EL (cell line): Measurements from ENCODE around the gene PTX4.
A peak's percentile ranks its signal among the peaks of the same experiment; 100 is the strongest.
"Not testable (repeated sequence)": the region's sequence is repeated elsewhere in the genome, so short reads cannot be mapped to it uniquely, and the experiment has no call there.

ENCODE experiments used
- DNase-seq: peaks from one replicate; pipeline ENCODE4 v3.0.0-alpha.2; 2016

PTX4 gene

DNA sequence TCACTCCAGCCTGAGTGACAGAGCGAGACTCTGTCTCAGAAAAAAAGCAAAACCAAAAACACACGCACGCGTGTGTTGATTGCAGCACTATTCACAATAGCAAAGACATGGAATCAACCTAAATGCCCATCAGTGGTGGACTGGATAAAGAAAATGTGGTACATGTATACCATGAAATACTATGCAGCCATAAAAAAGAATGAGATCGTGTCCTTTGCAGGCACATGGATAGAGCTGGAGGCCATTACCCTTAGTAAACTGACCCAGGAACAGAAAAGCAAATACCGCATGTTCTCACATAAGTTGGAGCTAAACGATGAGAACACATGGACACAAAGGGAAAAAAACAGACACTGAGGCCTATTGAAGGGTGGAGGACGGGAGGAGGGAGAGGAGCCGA, 9.8 kb downstream of the PTX4 start:
- not testable (repeated sequence) for DNase-seq

DNA sequence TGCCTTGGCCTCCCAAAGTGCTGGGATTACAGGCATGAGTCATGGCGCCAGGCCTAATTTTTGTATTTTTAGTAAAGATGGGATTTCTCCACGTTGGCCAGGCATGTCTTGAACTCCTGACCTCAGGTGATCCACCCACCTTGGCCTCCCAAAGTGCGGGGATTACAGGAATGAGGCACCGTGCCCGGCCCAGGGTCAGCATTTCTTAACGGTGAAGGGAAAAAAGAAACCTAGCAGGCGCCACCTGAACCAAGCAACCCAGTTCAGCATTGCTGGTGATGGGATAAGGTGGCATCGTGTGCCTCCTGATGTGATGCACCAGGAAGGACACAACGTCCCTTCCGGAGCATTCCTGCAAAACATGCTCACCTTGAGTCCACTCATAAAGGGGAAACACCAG, 11.7 kb downstream of the PTX4 start:
- DNase-seq = no peak

DNA sequence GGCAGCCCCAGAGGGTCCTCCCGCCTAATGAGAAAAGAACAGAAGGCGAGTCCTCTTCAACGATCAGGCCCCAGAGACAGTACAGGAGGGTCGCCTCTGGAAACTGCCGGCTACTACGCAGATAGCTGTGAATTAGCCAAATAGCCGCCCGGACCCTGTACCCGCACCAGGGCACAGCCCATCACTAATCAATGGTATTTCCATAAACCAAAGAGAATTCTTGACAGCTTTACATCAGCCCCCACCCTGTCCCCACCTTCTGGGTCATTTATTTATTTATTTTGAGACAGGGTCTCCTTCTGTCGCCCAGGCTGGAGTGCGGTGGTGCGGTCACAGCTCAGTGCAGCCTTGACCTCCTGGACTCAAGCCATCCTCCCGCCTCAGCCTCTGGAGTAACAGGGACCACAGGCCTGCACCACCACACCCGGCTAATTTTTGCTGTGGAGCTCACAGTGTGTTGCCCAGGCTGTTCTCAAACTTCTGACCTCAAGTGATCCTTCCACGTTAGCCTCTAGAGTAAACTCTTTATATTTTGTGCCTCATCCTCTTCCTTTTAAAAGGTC, 13.1 kb downstream of the PTX4 start:
- no peak for DNase-seq

DNA sequence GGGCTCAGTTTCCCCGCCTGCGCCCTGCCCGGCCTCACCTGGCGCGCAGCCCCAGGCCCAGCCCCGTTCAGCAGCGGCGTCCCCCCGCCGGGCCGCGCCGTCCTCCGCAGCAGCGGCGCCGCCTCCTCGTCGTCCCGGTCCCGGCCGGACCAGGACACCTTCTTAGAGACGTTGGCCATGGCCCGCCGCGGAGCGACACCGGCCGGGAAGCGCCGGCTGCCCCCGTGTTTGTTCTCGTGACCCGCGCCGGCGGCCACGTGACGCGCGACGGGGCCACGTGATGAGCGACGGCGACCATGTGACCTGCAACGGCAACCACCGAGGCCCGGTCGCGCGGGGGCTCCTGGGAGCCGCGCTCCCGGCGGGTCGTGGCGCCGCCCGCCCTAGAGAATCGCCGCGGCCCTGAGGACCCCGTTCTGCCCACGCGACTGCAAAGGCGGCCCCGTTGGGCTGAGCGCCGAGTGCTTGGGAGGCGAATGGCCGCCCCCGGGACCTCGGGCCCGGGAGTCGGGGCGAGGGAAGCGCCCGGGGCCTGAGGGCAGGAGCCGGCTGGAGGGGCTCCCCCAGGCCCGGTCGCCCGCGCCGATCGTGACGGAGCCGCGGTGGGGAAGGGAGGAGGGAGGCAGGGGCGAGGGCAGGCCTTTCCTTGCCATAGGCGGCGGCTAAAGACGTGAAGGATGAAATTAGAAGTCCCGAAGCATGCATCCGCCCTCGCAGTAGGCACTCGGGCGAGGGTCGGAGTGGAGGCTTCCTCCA, 13.8 kb downstream of the PTX4 start, which contains the start of gene CLCN7:
Gene CLCN7 (minus strand): TSS at position 233 of the 756 bp plus-strand sequence. CDS start 54 bp downstream, at position 179.
- peak; percentile 72 for DNase-seq

DNA sequence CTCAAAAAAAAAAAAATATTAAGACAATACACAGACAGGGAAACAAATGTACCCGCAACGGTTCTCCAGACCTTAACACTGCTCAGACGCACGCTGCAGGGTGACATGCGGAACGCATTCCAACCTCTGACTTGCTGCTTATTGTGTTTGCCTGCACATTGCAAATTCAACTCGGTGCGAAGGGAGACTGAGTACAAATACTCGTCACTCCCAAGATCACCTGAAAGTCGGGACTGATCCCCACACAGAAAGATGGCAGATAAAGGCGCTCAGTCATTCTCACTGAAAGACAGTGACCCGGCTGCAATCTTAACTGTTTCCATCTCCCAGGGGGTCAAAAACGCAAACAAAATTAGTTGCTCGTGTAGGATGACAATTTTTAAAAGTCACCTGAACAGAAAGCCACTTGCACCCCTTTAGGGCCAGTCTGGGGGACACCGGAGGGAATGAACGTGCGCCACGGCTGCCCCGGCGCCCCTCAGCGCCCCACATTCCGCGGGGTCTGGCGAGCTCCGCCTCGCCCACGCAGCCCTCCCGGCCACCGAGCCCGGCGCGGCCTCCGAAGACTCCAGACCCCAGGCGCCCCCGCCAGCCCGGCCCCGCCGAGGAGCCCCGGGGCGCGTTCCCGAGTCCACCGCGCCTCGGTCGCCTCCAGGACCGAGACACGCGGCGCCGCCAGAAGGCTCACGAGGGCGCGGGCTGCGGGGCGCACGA, 14.5 kb downstream of the PTX4 start:
- DNase-seq = no peak

DNA sequence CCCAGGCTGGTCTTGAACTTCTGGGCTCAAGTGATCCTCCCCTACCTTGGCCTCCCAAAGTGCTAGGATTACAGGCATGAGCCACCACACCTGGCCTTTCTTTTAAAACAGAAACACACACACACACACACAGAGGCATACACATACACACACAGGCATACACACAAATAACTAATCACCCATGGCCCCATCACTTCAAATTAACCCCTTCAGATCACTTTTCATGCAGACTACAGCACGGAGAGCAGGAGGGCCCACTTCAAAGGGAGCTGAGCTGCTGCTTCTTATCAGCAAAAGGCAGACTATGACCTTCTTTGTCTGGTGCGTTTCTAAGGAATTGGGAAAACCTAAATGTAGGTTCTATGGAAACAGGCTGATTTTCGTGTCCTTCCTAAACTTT, 15.8 kb downstream of the PTX4 start:
- no peak for DNase-seq

DNA sequence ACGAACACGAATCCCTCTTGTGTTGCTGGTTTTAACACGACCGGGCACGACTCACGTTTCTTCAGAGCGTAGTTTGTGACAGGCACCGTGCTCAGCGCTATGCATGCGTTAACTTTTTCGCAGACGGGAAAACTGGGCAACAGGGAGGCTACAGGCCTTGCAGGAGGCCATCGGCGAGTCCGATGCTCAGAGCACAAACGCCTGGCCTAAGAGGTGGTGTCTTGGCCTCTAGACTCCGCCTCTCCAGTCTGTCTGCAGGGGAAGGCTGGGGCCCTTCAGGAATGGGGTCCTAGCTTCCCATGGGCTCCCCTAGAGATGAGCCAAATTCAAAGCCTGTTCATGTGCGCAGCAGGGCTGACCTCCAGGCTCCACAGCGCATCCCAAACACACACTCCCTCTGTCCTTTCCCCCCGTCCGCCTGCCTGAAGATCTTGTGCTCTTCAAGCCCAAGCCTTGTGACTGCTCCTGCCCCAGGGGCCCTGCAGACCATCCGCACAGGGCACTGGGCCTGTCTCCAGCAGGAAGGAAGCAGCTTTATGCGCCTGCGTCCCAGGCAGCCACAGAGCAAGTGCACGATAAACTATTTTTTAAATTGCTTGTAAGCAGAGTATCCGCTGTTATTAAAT, 17.1 kb downstream of the PTX4 start:
- no peak for DNase-seq

DNA sequence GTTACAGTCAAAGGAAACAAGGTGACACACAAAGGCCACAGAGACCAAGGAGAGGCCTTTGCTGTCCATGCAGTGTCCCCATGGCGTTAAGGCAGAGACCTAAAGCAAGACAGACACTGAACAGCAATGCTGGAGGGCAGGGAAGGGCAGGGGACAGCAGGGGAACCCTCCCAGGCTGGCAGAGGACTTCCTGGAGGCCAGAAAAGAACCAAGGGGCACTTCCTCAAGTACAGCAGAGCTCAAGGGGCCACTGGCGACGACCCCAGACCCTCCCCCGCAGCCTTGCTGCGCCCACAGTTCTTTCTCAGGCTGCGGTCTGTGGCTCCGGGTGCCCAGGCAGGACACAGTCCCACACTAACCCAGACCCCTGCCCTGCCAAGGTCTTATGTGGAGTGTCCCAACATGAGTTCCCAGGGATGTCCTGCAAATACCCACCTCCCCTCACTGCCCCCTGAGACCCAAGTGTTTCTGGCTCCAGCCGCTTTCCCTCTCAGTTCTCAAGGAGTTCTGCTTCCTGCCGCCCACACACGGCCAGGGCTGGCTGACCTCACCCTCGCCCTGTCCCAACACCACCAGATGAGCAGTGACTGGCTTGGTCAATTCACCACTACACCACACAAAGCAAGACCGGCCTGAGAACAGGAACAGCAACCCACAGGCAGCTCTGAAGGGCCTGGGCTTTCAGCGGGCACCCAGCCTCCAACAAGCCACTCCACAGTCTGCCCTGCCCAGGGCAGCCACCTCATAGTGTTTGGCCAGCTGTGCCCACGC, 18.1 kb downstream of the PTX4 start:
- peak; percentile 54 for DNase-seq

DNA sequence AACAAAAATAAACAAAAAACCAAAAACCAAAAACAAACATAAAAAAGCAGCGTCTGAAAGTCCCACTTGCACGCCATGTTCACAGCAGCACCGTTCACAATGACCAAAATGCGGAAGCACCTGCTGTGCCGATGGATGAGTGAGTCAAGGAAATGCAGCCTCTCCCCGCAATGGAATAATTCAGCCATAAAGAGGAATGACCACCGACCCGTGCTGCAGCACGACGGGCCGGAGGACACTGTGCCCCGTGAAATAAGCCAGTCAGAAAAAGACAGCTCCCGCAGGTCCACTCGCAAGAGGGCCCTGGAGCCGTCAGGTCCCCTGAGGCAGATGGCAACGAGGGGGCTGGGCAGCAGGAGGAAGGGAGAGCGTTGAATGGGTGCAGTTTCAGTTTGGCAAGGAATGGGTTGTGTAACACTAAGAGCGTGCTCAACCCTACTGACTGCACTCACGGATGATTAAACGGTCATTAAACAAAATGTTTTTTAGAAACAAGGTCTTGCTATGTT, 19.0 kb downstream of the PTX4 start:
- DNase-seq = no peak

DNA sequence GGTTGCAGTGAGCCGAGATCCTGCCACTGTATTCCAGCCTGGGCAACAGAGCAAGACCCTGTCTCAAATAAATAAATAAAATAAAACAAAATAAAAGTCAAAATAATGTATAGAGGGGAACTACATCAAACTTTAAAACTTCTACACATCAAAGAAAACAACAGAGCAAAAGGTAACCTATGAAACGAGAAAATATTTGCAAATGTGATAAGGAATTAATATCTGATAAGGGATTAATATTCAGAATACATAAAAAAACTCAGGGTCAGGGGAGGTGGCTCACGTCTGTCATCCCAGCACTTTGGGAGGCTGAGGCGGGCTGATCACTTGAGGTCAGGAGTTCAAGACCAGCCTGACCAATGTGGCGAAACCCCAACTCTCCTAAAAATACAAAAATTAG, 19.6 kb downstream of the PTX4 start:
- not testable (repeated sequence) for DNase-seq

DNA sequence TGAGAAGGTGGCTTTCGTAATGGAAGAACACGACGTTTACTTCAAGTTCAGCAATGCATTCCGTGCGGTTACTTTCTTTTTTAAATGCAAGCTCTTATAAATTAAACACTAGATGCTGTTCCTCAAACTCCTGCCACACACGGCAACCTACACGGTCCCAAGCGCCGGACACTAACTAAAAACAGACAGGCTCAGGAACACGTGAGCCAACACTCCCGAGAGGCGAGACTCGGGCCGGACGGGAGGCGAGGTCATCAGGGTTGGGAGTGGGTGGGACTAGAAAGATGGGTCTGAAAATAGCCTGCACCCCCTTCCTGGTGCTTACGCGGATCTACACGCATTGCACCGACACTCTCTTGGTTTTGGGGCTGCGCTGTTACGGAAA, 20.3 kb downstream of the PTX4 start:
- DNase-seq = no peak

DNA sequence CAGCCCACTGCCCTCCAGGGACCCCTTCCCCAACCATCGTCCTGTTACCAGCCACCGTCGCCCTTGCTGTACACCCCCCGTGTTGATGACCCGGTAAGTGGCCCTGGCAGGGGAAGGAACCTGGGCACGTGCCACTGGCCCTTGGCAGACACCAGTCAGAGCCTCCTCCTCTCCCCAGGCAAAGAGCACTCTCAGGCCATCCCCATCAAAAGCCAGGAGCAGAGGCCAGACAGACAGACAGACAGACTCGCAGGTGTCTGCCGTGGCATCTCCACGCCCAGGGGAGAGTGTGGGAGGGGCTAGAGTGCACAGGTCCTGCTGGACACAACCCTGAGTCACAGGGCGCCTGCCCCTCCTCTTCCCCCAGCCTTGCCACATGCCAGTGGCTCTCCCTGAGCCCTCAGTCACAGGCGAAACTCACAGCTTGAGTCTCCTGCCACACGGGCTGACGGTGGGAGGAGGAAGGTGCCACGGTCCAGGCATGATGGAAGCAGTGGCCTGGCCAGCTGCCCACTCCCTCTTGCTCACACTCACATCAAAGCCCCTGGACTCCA, 21.7 kb downstream of the PTX4 start:
- no peak for DNase-seq

DNA sequence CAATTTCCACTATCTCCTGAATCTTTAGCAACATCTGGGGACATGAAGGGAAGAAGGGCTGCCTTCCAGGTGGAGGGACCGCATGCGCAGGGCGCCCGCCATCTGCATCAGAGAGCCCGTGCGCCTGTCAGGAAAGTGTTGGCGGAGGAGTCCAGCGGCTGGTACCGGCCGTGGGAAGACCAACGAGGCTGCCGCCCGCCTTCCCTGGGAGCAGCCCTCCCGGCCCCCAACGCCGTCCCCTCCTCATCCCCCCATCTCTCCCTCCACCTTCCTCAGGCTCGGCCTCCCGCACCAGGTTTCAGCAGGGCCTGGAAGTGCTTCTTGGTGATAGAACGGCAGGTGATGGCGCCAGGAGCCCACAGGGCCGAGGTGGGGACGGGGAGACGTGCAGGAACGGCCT, 22.7 kb downstream of the PTX4 start:
- no peak for DNase-seq

DNA sequence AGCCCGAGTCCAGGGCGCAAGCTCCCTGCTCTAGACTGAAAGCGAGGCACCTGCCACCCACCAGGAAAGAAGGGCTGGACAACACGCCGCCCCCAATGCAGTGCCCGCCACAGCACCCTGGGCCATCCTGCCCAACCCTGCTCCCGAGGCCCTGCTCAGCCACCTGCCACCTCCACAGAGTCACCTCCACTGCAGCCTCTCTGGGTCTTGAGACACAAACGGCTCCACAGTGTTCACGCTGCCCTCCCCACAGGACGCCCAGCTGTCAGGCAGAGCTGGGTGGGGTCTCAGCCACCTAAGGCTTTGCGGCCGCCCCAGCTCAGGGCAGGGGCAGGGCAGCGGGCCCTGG, 23.2 kb downstream of the PTX4 start:
- DNase-seq = no peak

DNA sequence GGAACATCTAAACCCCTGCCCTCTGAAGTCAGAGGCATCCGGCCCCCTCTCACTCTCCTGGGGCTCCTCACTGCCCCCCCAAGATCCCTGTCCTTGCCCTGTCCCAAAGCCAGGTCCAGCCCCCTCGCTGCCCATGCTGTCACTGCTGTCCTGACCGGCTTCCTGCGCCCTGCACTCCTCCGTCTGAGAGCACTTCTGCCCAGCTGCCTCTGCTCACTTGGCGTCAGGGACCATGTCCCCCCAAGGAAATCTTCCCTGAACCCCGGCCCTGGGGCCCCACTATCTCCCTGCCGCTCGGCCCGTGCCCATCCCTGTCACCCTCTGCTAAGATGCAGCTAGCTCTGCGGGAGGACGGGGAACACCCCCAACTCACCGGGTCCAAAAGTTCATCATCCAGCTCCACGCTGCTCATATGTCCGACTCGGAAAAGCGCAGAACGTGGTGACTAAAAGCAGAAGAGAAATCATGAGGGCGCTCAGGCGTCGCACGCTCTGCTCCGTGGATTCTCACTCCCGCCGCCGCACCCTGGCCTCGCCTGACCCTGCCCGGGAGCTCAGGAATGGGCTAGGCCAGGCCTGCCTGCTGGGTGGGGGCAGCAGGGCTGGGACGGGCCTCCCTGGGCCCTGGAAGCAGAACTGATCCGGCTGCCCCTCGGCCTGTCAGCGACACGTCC, 23.7 kb downstream of the PTX4 start:
- no peak for DNase-seq

DNA sequence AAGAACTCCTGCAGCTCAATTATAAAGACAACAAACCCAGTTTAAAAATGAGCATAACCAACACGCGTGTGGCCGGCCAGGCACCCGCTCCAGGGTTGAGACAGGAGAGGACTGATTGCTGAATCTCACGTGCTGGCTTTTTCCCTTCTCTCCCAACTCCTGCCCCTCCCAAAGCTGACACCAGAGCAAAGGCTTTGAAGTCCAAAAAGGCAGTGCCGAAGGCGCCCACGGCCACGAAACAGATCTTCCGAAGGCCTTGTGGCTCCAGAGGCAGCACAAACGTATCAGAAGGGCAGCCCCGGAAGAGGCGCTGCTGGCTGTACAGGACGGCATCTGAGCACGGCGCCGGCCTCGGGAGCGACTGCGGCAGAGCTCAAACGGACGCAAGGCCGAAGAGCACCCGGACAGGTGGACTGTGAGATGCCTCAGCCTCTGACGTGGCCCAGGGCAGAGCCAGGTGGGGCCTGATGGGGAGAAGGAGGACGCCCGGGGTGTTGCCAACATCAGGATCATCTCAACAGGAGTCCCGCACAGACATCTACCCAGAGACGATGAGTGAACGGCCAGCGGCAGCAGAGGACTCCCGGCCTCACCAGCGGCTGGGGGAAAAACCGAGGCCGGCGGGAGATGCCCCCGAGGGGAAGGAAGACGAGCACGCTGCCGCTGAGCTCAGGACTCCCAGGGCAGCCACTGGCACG, 24.4 kb downstream of the PTX4 start:
- DNase-seq = no peak

DNA sequence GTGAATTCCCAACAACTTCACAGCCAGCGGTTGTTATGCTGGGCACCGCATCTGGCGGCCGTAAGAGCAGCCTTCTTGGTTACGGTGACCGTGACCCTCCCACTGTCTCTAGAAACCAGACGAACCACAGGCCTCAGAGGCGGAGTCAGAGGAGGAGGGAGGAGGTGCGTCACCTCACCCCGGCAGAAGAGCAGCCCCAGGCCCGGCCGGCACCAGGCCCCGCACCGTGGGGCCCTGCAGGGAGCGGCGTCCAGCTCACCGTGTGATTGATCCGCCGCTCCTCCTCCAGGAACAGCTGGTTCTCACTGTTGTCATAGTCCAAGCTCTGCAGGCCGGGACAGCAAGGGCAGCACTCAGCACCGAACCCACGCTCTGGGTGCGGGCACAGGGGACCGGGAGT, 27.6 kb downstream of the PTX4 start:
- DNase-seq = no peak

DNA sequence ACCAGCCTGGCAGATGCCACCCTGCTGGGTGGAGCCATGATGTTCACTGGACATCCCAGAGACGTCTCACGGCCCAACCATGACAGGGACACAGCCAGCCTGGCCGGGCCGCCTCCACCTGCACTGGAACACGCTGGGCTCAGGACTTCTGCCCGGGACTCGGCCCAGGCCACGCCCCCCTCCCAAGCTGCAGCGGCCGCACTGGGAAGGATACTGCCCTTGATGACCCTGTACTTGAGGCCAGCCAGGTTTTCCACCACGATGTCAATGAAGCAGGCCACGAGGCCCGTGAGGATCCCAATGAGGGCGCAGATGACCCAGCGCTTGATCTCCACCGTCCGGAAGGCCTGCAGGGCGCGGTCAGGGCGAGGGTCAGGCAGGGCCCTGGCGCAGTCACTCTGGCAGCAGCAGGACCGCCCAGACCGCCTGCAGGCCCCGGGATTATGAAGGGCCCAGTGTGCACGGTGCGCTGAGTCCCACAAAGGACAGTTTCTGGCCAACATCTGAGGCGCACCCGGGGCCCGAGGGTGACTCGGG, 28.1 kb downstream of the PTX4 start:
- DNase-seq = no peak

DNA sequence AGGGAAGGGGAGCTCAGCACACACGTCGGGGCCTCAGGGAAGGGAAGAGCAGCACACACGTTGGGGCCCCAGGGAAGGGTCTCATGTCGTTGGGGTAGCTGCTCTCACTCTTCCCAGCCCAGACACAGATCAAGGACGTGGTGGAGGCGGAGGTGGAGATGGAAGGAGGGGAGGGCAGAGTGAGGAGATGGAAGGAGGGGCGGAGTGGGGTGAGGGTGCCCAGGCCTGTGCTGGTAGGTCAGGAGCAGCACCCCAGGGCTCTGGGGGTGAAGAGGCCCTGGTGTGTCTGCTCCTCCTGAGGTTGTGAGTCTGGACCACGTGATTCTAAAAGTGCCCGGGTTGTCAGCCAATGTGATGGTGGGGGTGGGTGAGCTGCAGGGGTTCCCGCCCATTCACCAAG, 28.8 kb downstream of the PTX4 start:
- no peak for DNase-seq

DNA sequence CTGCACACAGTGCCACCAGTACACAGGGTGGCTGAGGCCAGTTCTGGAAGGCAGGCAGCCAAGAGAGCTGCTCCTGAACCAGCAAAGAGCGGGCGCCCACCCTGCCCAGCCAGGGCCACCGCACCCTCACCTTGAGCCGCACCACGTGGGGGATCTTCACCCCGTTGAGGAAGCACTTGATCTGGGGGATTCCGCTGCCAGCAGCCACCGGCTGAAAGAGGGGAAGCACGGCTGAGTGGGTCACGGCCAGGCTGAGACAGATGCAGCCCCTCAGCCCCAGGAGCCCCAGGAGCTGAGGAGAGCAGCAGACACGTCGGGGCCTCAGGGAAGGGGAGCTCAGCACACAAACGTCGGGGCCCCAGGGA, 29.8 kb downstream of the PTX4 start:
- no peak for DNase-seq

DNA sequence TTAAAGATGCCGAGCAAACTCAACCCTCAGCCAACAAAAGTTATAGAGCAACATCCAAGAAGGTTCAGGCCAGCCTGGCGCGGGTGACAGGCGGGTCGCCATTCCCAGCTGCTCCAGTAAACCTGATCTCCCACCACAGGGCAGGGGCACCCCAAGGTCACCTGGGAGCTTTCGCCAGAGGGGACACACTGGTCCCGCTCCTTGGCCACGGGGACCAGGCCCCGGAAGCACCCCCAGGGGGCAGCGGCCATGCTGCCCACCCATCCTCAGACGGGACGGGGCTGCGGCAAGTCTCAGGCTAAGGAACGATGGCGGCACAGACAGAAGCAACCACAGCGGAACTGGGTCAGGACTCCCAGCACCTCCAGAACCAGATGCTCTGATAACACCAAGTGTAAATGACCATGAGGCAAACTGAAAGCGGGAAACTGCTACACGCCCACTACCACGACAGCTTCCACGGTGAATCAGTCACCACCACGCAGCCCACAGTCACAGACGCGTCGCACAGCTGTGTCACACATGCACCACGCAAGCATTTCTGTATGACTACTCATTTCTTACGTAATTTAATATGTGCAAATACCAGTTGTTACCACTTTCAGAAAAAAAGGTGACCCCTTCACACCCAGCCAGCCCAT, 30.3 kb downstream of the PTX4 start:
- no peak for DNase-seq
